A673 (cell line): ENCODE results near the gene TSHZ1. TPM values are rescaled to one million over a fixed set of nuclear protein-coding genes. Genes with fewer than 3 reads are reported as not detected.

Experiments
- BruUV-seq: library from RNA; stranded (reverse); fragments of 400-500 nt; replicated peaks from 2 replicates; lab custom pipeline; 2021; lab: Mats Ljungman, UMichigan
- CTCF ChIA-PET: fragments of 300-600 bp; sonication (Branson Sonifier 250); formaldehyde crosslinking; loops from one replicate; lab custom pipeline; 2022; ENCODE audit warnings: antibody characterized with exemption; lab: Charles Lee
- POLR2A ChIA-PET: fragments of 300-600 bp; sonication (Branson Sonifier 250); formaldehyde crosslinking; loops from one replicate; lab custom pipeline; 2022; ENCODE audit warnings: antibody characterized with exemption; ENCODE audit not compliant: low non-redundant PET; lab: Charles Lee
- DNase-seq: peaks from one replicate; pipeline ENCODE4 v3.0.0-alpha.2; 2015; ENCODE audit warnings: low spot score
- H3K27ac ChIP-seq: fragments of 200-600 bp; sonication (generic); 2 replicates; pipeline ENCODE4 v1.5.1; 2016; ENCODE audit warnings: mixed run types, low read depth, mild to moderate bottlenecking, mixed read lengths, antibody characterized with exemption, low read length; ENCODE audit not compliant: poor library complexity, severe bottlenecking
- H3K27me3 ChIP-seq: fragments of 200-600 bp; sonication (generic); replicated peaks from 2 replicates; pipeline ENCODE4 v1.6.1; 2017; ENCODE audit warnings: mixed run types, low read depth, mild to moderate bottlenecking, mixed read lengths, antibody characterized with exemption, low read length; ENCODE audit not compliant: insufficient read depth, poor library complexity
- H3K36me3 ChIP-seq: fragments of 200-600 bp; sonication (generic); 2 replicates; pipeline ENCODE4 v1.6.1; 2016; ENCODE audit warnings: mixed run types, mild to moderate bottlenecking, mixed read lengths, antibody characterized with exemption, low read length; ENCODE audit not compliant: insufficient read depth, poor library complexity, severe bottlenecking
- H3K4me1 ChIP-seq: fragments of 200-600 bp; sonication (generic); 2 replicates; pipeline ENCODE4 v1.6.1; 2017; ENCODE audit warnings: mixed run types, mild to moderate bottlenecking, mixed read lengths, antibody characterized with exemption, low read length; ENCODE audit not compliant: insufficient read depth, poor library complexity, severe bottlenecking
- H3K4me3 ChIP-seq: fragments of 200-600 bp; sonication (generic); 2 replicates; pipeline ENCODE4 v1.5.1; 2016; ENCODE audit warnings: low read depth, mixed run types, mild to moderate bottlenecking, mixed read lengths, low read length; ENCODE audit not compliant: poor library complexity, severe bottlenecking
- H3K9me3 ChIP-seq: fragments of 200-600 bp; sonication (generic); 2 replicates; pipeline ENCODE4 v1.6.1; 2016; ENCODE audit warnings: mixed run types, low read depth, mild to moderate bottlenecking, mixed read lengths, antibody characterized with exemption, low read length; ENCODE audit not compliant: poor library complexity, severe bottlenecking
- CTCF ChIP-seq: fragments of 300-800, 200-600 bp; sonication (generic); conservative IDR thresholded peaks from 2 replicates; pipeline ENCODE4 v1.5.1; 2017; ENCODE audit warnings: low read depth, mild to moderate bottlenecking, antibody characterized with exemption, low read length, moderate library complexity, mixed read lengths
- EZH2 ChIP-seq: fragments of 200-600 bp; sonication (generic); IDR thresholded peaks from 2 replicates; pipeline ENCODE4 v1.6.1; 2017; ENCODE audit warnings: borderline replicate concordance, low read depth, mild to moderate bottlenecking, mixed read lengths, antibody characterized with exemption, low read length; ENCODE audit not compliant: poor library complexity, severe bottlenecking
- intact Hi-C: fragments of 100-400 bp; cut with micrococcal nuclease; formaldehyde crosslinking; loops from one replicate; pipeline ENCODE4 v1.10.0; 2022; ENCODE audit not compliant: unreplicated experiment
- total RNA-seq: library from RNA; stranded (reverse); gene quantifications from 2 replicates; pipeline ENCODE4 v1.2.3, GENCODE V29; 2021

The TSHZ1 gene
- total RNA-seq, 1 experiment from 2014 or later, result 1.8 TPM

- peaks cover 12% of the 10 kb centered on the region for H3K4me1 ChIP-seq
- ChIA-PET POLR2A (no interaction called here), CTCF (no interaction called here)
- no peak overlapping the region for H3K27ac ChIP-seq
- peaks cover 26% of the 10 kb centered on the region for H3K27me3 ChIP-seq
- TF ChIP-seq EZH2 (no peak), CTCF (no peak)
- H3K9me3 ChIP-seq, result no peaks in the 10 kb centered on the region
- DNase-seq, result no peak
- intact Hi-C loops, result no loop called here
- H3K4me3 ChIP-seq, result no peak overlapping the region
- no peaks in the 10 kb centered on the region for H3K36me3 ChIP-seq
- no TSS peak for BruUV-seq
Measured at GRCh38 chr18:75215663-75216062, 5.1 kb downstream of the TSHZ1 start.

GRCh38 chr18:75216212-75216910 lies 5.8 kb downstream of the TSHZ1 start:
- TF ChIP-seq CTCF (no peak), EZH2 (no peak)
- H3K4me3 ChIP-seq, result no peak overlapping the region
- H3K9me3 ChIP-seq, result no peaks in the 10 kb centered on the region
- H3K27ac ChIP-seq, result no peak overlapping the region
- BruUV-seq, result no TSS peak
- DNase-seq, result no peak
- H3K4me1 ChIP-seq, result peaks cover 12% of the 10 kb centered on the region
- intact Hi-C loops, result no loop called here
- ChIA-PET POLR2A (no interaction called here), CTCF (no interaction called here)
- no peaks in the 10 kb centered on the region for H3K36me3 ChIP-seq
- H3K27me3 ChIP-seq, result peaks cover 26% of the 10 kb centered on the region

- TF ChIP-seq EZH2 (no peak), CTCF (no peak)
- H3K4me3 ChIP-seq, result no peak overlapping the region
- CTCF ChIA-PET, result no interaction called here
- no peak overlapping the region for H3K27ac ChIP-seq
- H3K36me3 ChIP-seq, result no peaks in the 10 kb centered on the region
- no peak for DNase-seq
- no peaks in the 10 kb centered on the region for H3K9me3 ChIP-seq
- POLR2A ChIA-PET, result no interaction called here
- peaks cover 21% of the 10 kb centered on the region for H3K27me3 ChIP-seq
- peaks cover 12% of the 10 kb centered on the region for H3K4me1 ChIP-seq
- intact Hi-C loops, result no loop called here
- BruUV-seq, result no TSS peak
Measured at GRCh38 chr18:75216911-75217689, 6.5 kb downstream of the TSHZ1 start.
